GM23248 (cell line): Measurements from ENCODE around the gene REV3L. TPM values are rescaled to one million over a fixed set of nuclear protein-coding genes. Genes with fewer than 3 reads are reported as not detected.
A peak's percentile ranks its signal among the peaks of the same experiment; 100 is the strongest.
"Not testable (repeated sequence)": the region's sequence is repeated elsewhere in the genome, so short reads cannot be mapped to it uniquely, and the experiment has no call there.

Source experiments
- DNase-seq: peaks from one replicate; pipeline ENCODE4 v3.0.0-alpha.2; 2015
- H2AFZ ChIP-seq: fragments of 200-600 bp; sonication (generic); 2 replicates; pipeline ENCODE4 v1.6.1; 2016; ENCODE audit warnings: antibody characterized with exemption
- H3F3A ChIP-seq: fragments of 200-600 bp; sonication (generic); 2 replicates; pipeline ENCODE4 v1.6.1; 2016; ENCODE audit warnings: mild to moderate bottlenecking, antibody characterized with exemption, mixed run types; ENCODE audit not compliant: insufficient read depth
- H3K27ac ChIP-seq: fragments of 200-600 bp; sonication (generic); 2 replicates; pipeline ENCODE4 v1.5.1; 2016; ENCODE audit warnings: mild to moderate bottlenecking
- H3K27me3 ChIP-seq: fragments of 200-600 bp; sonication (generic); replicated peaks from 2 replicates; pipeline ENCODE4 v1.6.1; 2016; ENCODE audit warnings: mild to moderate bottlenecking; ENCODE audit not compliant: insufficient read depth
- H3K36me3 ChIP-seq: fragments of 200-600 bp; sonication (generic); 2 replicates; pipeline ENCODE4 v1.6.1; 2016; ENCODE audit warnings: low read depth, mild to moderate bottlenecking
- H3K4me1 ChIP-seq: fragments of 200-600 bp; sonication (generic); 2 replicates; pipeline ENCODE4 v1.6.1; 2016; ENCODE audit warnings: mild to moderate bottlenecking; ENCODE audit not compliant: insufficient read depth
- H3K4me2 ChIP-seq: fragments of 200-600 bp; sonication (generic); one replicate; pipeline ENCODE4 v1.6.1; 2016; ENCODE audit warnings: mild to moderate bottlenecking; ENCODE audit not compliant: unreplicated experiment
- H3K4me3 ChIP-seq: fragments of 200-600 bp; sonication (generic); 2 replicates; pipeline ENCODE4 v1.5.1; 2016; ENCODE audit warnings: mild to moderate bottlenecking
- H3K79me2 ChIP-seq: fragments of 200-600 bp; sonication (generic); 2 replicates; pipeline ENCODE4 v1.6.1; 2016; ENCODE audit warnings: mild to moderate bottlenecking; ENCODE audit not compliant: insufficient read depth
- H3K9ac ChIP-seq: fragments of 200-600 bp; sonication (generic); 2 replicates; pipeline ENCODE4 v1.6.1; 2016; ENCODE audit warnings: mild to moderate bottlenecking
- H3K9me2 ChIP-seq: fragments of 200-600 bp; sonication (generic); 2 replicates; pipeline ENCODE4 v1.6.1; 2016; ENCODE audit warnings: mixed run types, mild to moderate bottlenecking, moderate library complexity; ENCODE audit not compliant: insufficient read depth
- H3K9me3 ChIP-seq: fragments of 200-600 bp; sonication (generic); one replicate; pipeline ENCODE4 v1.6.1; 2017; ENCODE audit warnings: low read depth
- H4K20me1 ChIP-seq: fragments of 200-600 bp; sonication (generic); 2 replicates; pipeline ENCODE4 v1.6.0; 2016; ENCODE audit not compliant: insufficient read depth
- EZH2 ChIP-seq: fragments of 200-600 bp; sonication (generic); IDR thresholded peaks from 2 replicates; pipeline ENCODE4 v1.6.1; 2018; ENCODE audit warnings: antibody characterized with exemption, mild to moderate bottlenecking; ENCODE audit not compliant: insufficient read depth, poor library complexity, severe bottlenecking
- EZH2phosphoT487 ChIP-seq: fragments of 200-600 bp; sonication (generic); IDR thresholded peaks from 2 replicates; pipeline ENCODE4 v1.6.1; 2018; ENCODE audit warnings: antibody characterized with exemption, moderate library complexity, mild to moderate bottlenecking, low read depth; ENCODE audit not compliant: insufficient read depth
- WGBS, 2 experiments: methylation state at CpG; one replicate each; pipeline ENCODE4 v1.1.6; 2015 to 2017; ENCODE audit warnings: low lambda C conversion rate in 2 of 2, low coverage in 1 of 2; ENCODE audit errors: missing lambda C conversion rate in 2 of 2; 5-methylcytosine and 5-hydroxymethylcytosine counted together
- in situ Hi-C: fragments of 300-500 bp; cut with MboI; formaldehyde crosslinking; loops from 2 replicates; pipeline ENCODE4 v1.15.0; 2020
- polyA plus RNA-seq: library from polyadenylated mRNA; unstranded; fragments of >200 nt; fragmentation: Nextera tagmentation; extraction: Ambion mirVana; gene quantifications from 2 replicates; pipeline ENCODE4 v1.2.1, GENCODE V29; 2016
- total RNA-seq: library from RNA; depleted of rRNA; stranded (reverse); fragments of >200 nt; shearing (Covaris generic); gene quantifications from 2 replicates; pipeline ENCODE4 v1.2.3, GENCODE V29; 2014

REV3L gene
- total and polyA plus RNA-seq, 2 experiments from 2014 or later, result 25.0 to 25.1 TPM

DNA sequence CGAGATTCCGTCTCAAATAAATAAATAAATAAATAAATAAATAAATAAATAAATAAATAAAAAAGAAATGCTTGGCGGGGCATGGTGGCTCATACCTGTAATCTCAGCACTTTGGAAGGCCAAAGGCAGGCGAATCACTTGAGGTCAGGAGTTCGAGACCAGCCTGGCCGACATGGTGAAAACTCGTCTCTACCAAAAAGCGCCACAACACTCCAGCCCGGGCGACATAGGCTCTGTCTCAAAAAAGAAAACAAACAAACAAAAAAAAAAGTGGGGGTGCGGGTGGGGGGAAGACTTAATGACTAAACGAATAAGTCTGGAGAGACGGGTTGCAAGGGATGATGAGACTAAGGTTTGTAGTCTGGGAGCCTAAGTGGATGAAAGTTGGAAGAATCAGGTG is 225.0 kb downstream of the REV3L start:
- peak overlapping the region; percentile 86; the same call in 1 of the 2 replicates for H2AFZ ChIP-seq
- no peak overlapping the region for H3K27ac ChIP-seq
- no peak overlapping the region for H3K4me2 ChIP-seq
- no peak overlapping the region for H3K9ac ChIP-seq
- no peaks in the 10 kb centered on the region for H3K27me3 ChIP-seq
- no peak for DNase-seq
- peaks cover 11% of the 10 kb centered on the region; the same call in 1 of the 2 replicates for H3K4me1 ChIP-seq
- peaks cover 31% of the 10 kb centered on the region for H3K79me2 ChIP-seq
- H3F3A ChIP-seq, result no peaks in the 10 kb centered on the region
- in situ Hi-C loops, result no loop called here
- H3K4me3 ChIP-seq, result no peak overlapping the region
- WGBS, 2 experiments, result 86 to 88% methylated on average over 13 of the region's 13 CpGs
- H4K20me1 ChIP-seq, result no peaks in the 10 kb centered on the region
- no peaks in the 10 kb centered on the region for H3K9me2 ChIP-seq
- no peaks in the 10 kb centered on the region for H3K36me3 ChIP-seq
- no peak for TF ChIP-seq EZH2
- TF ChIP-seq EZH2phosphoT487, result no peak
- H3K9me3 ChIP-seq, result no peaks in the 10 kb centered on the region

DNA sequence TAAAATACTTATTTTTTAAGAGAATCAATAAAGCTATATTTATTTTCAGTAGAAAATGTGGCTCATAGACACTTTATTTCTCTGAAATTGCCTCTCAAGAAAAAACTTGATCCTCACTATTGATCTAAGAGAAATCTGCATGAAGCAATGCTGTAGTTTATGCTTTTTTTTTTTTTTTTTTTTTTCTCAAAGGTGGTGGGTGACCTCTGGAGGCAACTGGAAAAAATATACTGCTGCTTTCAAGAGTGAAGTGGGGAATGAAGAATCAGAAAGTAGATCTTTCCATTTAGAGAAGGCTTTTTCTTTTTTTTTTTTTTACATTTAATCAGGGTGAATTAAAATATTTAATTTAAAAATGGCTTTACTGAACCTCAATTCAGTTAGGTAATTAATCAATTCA is 226.4 kb downstream of the REV3L start:
- in situ Hi-C loops, result no loop called here
- TF ChIP-seq EZH2, result no peak
- Histone ChIP-seq H3F3A (no peaks in the 10 kb centered on the region), H3K36me3 (no peaks in the 10 kb centered on the region), H3K4me1 (peaks cover 11% of the 10 kb centered on the region; the same call in 1 of the 2 replicates), H3K4me3 (no peak overlapping the region), H3K27ac (no peak overlapping the region), H3K9ac (no peak overlapping the region), H3K9me2 (no peaks in the 10 kb centered on the region), H4K20me1 (no peaks in the 10 kb centered on the region), H3K27me3 (no peaks in the 10 kb centered on the region), H3K4me2 (no peak overlapping the region), H3K9me3 (no peaks in the 10 kb centered on the region), H2AFZ (no peak overlapping the region), H3K79me2 (peaks cover 18% of the 10 kb centered on the region)
- no peak for DNase-seq

DNA sequence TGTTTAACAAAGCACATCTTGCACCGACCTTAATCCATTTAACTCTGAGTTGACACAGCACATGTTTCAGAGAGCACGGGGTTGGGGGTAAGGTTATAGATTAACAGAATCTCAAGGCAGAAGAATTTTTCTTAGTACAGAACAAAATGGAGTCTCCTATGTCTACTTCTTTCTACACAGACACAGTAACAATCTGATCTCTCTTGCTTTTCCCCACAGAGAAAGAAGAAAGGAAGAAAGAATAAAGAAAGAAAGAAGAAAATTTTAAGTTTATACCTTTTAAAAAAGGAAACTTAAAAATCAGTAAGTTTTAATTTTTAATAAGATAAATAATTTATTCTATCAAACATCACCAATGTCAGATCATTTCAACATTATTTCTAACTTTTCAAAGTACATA is 227.2 kb downstream of the REV3L start:
- H3K36me3 ChIP-seq, in situ Hi-C loops, H3K27me3 ChIP-seq, H3K4me2 ChIP-seq, H2AFZ ChIP-seq, H3K4me3 ChIP-seq, H3F3A ChIP-seq, H3K27ac ChIP-seq, H3K9me3 ChIP-seq, H3K9ac ChIP-seq, H4K20me1 ChIP-seq, H3K9me2 ChIP-seq, DNase-seq: not testable (repeated sequence)
- 0 to 15% methylated on average over 2 of the region's 2 CpGs for WGBS, 2 experiments
- Histone ChIP-seq H3K4me1 (peaks cover 10% of the 10 kb centered on the region; the same call in 1 of the 2 replicates), H3K79me2 (peaks cover 12% of the 10 kb centered on the region)

DNA sequence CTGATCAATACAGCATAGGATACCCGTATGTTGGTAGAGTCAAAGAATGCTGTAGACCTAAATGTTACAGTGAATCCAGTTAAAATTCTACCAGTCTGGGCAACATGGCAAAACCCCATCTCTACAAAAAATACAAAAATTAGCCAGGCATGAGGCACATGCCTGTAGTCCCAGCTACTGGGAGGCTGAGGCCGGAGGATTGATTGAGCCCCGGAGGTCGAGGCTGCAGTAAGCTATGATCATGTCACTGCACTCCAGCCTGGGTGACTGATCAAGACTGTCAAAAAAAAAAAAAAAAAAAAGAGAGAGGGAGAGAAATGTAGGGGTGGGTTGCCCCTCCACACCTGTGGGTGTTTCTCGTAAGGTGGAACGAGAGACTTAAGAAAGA is 228.2 kb downstream of the REV3L start:
- H3K79me2 ChIP-seq, result peaks cover 1% of the 10 kb centered on the region
- no peak overlapping the region for H3K4me2 ChIP-seq
- no peaks in the 10 kb centered on the region for H3F3A ChIP-seq
- H3K36me3 ChIP-seq, result no peaks in the 10 kb centered on the region
- H3K27ac ChIP-seq, result no peak overlapping the region
- in situ Hi-C loops, result no loop called here
- no peak overlapping the region for H3K4me3 ChIP-seq
- no peaks in the 10 kb centered on the region for H3K27me3 ChIP-seq
- WGBS, 2 experiments, result 93 to 97% methylated on average over 6 of the region's 6 CpGs
- H3K9ac ChIP-seq, result no peak overlapping the region
- no peaks in the 10 kb centered on the region for H3K9me3 ChIP-seq
- no peak for DNase-seq
- no peaks in the 10 kb centered on the region; the same call in 1 of the 2 replicates for H3K4me1 ChIP-seq
- H3K9me2 ChIP-seq, result no peaks in the 10 kb centered on the region
- TF ChIP-seq EZH2 (no peak), EZH2phosphoT487 (no peak)
- H2AFZ ChIP-seq, result no peak overlapping the region
- no peaks in the 10 kb centered on the region for H4K20me1 ChIP-seq

DNA sequence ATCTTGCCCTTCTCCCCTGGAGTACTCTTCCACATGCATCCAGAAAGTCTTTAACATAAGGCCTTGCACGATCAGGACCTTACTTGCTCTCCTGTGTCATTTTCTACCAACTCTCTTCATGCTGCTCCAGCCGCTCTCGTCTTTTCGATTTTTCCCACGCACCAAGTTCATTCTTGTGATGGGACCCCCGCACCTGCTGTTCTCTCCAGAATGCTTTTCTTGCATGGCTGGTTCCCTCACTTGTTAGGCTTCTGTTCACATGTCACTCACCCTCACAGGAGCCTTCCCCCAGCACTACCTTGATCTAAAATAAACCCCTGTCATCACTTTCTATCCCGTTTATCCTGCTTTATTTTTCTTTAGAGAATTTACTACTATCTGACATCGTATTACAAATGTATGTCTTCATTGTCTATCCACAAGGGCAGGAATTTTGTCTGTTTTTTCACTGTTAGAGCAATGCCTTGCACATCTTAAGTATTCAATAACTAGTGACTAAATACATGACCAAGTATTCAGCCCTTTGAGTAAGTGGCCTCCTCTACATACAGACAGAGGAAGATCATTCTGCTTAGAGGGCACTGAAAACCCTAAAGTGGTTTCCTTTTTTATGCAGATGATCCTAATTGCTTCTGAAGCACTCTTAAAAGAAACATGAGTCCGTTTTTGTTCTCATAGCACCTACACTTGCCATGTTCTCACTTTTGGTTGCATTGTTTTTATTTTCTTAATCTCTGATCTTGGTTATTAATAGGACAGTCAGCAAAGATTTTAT is 228.8 kb downstream of the REV3L start:
- no peaks in the 10 kb centered on the region for H3K79me2 ChIP-seq
- no peaks in the 10 kb centered on the region for H3K27me3 ChIP-seq
- H3K4me3 ChIP-seq, result no peak overlapping the region
- no peaks in the 10 kb centered on the region for H3K36me3 ChIP-seq
- no peak for DNase-seq
- H3K9ac ChIP-seq, result no peak overlapping the region
- H2AFZ ChIP-seq, result no peak overlapping the region
- H3K27ac ChIP-seq, result no peak overlapping the region
- no peaks in the 10 kb centered on the region for H3F3A ChIP-seq
- H4K20me1 ChIP-seq, result no peaks in the 10 kb centered on the region
- no peak for TF ChIP-seq EZH2
- no peak for TF ChIP-seq EZH2phosphoT487
- WGBS, 2 experiments, result 82 to 85% methylated on average over 9 of the region's 9 CpGs
- H3K4me2 ChIP-seq, result no peak overlapping the region
- no peaks in the 10 kb centered on the region; the same call in 1 of the 2 replicates for H3K4me1 ChIP-seq
- H3K9me2 ChIP-seq, result no peaks in the 10 kb centered on the region
- in situ Hi-C loops, result no loop called here
- no peaks in the 10 kb centered on the region for H3K9me3 ChIP-seq
